ENCODE data around the gene ABHD4. TPM values are rescaled to one million over a fixed set of nuclear protein-coding genes. Genes with fewer than 3 reads are reported as not detected.

The ABHD4 gene
- total RNA-seq, 2 experiments from 2014 or later = 8.6 to 9.4 TPM

GRCh38 chr14:22600027-22600426, 1.9 kb downstream of the ABHD4 start:
- no peak overlapping the region for H3K27ac Mint-ChIP-seq
- DNase-seq = no peak

GRCh38 chr14:22601456-22601855, 3.4 kb downstream of the ABHD4 start:
- TF ChIP-seq, protein P1, sequence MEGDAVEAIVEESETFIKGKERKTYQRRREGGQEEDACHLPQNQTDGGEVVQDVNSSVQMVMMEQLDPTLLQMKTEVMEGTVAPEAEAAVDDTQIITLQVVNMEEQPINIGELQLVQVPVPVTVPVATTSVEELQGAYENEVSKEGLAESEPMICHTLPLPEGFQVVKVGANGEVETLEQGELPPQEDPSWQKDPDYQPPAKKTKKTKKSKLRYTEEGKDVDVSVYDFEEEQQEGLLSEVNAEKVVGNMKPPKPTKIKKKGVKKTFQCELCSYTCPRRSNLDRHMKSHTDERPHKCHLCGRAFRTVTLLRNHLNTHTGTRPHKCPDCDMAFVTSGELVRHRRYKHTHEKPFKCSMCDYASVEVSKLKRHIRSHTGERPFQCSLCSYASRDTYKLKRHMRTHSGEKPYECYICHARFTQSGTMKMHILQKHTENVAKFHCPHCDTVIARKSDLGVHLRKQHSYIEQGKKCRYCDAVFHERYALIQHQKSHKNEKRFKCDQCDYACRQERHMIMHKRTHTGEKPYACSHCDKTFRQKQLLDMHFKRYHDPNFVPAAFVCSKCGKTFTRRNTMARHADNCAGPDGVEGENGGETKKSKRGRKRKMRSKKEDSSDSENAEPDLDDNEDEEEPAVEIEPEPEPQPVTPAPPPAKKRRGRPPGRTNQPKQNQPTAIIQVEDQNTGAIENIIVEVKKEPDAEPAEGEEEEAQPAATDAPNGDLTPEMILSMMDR (IDR thresholded peaks at IDR 0.05) = no peak
- Mint-ChIP-seq H3K27me3 (no peaks in the 10 kb centered on the region), H3K36me3 (ENCODE audit: low read depth) (peaks cover 22% of the 10 kb centered on the region), H3K9me3 (no peaks in the 10 kb centered on the region), H3K27ac (no peak overlapping the region), H3K4me1 (ENCODE audit: low read depth) (peaks cover 26% of the 10 kb centered on the region), H3K4me3 (no peak overlapping the region)
- ATAC-seq (no peak), DNase-seq (no peak)
- POLR2A ChIA-PET = interaction anchor here (0.6 kb wide), 1 partner anchor 877 kb away, joined by 3 read pairs; no protein-coding TSS in a partner anchor
- CTCF ChIA-PET = interaction anchor here (1.3 to 4.0 kb wide), 6 partner anchors 8 to 53 kb away, joined by 3 to 19 read pairs (median 5); partner anchors contain the start of gene DAD1
- intact Hi-C loops (cut with micrococcal nuclease) = no loop called here

More at GRCh38 chr14:22600027-22600426, 1.9 kb downstream of the ABHD4 start:
- Mint-ChIP-seq H3K9me3 (no peaks in the 10 kb centered on the region), H3K27me3 (no peaks in the 10 kb centered on the region), H3K36me3 (ENCODE audit: low read depth) (peaks cover 18% of the 10 kb centered on the region), H3K4me1 (ENCODE audit: low read depth) (peaks cover 26% of the 10 kb centered on the region), H3K4me3 (no peak overlapping the region)
- POLR2A ChIA-PET = interaction anchor here (1.3 kb wide), 1 partner anchor 11 kb away, joined by 6 read pairs; the partner anchor contains the start of gene DAD1
- CTCF ChIA-PET = interaction anchor here (1.0 to 4.0 kb wide), 2 partner anchors 11 to 30 kb away, joined by 4 to 19 read pairs; partner anchors contain the start of gene DAD1
- TF ChIP-seq, protein P1 (IDR thresholded peaks at IDR 0.05) = no peak
- no peak for ATAC-seq
- intact Hi-C loops (cut with micrococcal nuclease) = no loop called here

DNA sequence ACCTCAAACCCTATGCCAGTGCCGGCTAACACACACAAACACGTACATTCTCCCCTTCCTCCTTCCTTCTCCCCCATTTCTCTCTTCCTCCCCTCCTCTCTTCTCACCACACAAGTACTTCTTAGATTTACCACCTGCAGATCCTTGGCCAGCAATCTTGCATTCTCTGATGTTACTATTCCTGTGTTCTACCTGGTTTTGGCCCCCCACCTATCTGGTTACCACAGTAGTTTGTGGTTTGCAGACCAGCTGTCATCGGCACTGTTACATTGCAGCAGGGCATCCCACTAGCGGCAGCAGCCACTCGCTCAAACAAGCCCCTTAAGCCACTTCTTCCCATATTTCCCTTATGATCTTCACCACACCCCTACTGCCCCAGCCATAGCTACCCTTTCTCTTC, 3.9 kb downstream of the ABHD4 start:
- peaks cover 24% of the 10 kb centered on the region for H3K36me3 Mint-ChIP-seq (ENCODE audit: low read depth)
- ATAC-seq (no peak), DNase-seq (no peak)
- H3K27me3 Mint-ChIP-seq = no peaks in the 10 kb centered on the region
- peaks cover 26% of the 10 kb centered on the region for H3K4me1 Mint-ChIP-seq (ENCODE audit: low read depth)
- H3K4me3 Mint-ChIP-seq = no peak overlapping the region
- ChIA-PET CTCF (interaction anchor here (1.3 to 4.0 kb wide), 6 partner anchors 9 to 52 kb away, joined by 3 to 19 read pairs (median 5); partner anchors contain the start of gene DAD1), POLR2A (interaction anchor here (0.6 to 0.7 kb wide), 2 partner anchors 21 to 878 kb away, joined by 3 read pairs; no protein-coding TSS in a partner anchor)
- H3K27ac Mint-ChIP-seq = no peak overlapping the region
- intact Hi-C loops (cut with micrococcal nuclease) = no loop called here
- TF ChIP-seq, protein P1 (IDR thresholded peaks at IDR 0.05) = no peak
- H3K9me3 Mint-ChIP-seq = no peaks in the 10 kb centered on the region

DNA sequence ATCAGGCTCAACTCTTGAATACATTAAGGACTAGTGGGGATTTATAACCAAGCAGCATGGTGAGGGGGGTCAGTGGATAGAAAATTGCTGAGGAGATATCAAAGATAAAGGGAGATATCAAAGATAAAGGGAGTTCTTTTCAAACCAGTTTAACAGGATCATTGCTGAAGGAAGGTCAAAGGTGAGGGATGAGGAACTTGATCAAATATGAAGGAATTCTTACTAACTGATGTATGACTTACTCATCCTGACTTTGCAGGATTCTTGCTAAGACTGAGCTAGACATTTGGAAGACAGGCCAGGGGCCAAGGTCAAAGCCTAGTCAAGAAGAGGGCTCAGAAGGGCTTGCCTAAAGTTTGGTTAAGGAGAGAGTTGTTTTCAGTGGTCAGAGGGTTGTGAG, 4.8 kb downstream of the ABHD4 start:
- ATAC-seq (no peak), DNase-seq (no peak)
- Mint-ChIP-seq H3K36me3 (ENCODE audit: low read depth) (peaks cover 27% of the 10 kb centered on the region), H3K27me3 (no peaks in the 10 kb centered on the region), H3K4me3 (no peak overlapping the region), H3K27ac (no peak overlapping the region), H3K4me1 (ENCODE audit: low read depth) (peaks cover 22% of the 10 kb centered on the region), H3K9me3 (no peaks in the 10 kb centered on the region)
- intact Hi-C loops (cut with micrococcal nuclease) = no loop called here
- CTCF ChIA-PET = interaction anchor here (1.0 to 4.0 kb wide), 5 partner anchors 10 to 71 kb away, joined by 3 to 19 read pairs (median 3); partner anchors contain the start of gene DAD1
- POLR2A ChIA-PET = no interaction called here
- TF ChIP-seq, protein P1 (IDR thresholded peaks at IDR 0.05) = no peak

DNA sequence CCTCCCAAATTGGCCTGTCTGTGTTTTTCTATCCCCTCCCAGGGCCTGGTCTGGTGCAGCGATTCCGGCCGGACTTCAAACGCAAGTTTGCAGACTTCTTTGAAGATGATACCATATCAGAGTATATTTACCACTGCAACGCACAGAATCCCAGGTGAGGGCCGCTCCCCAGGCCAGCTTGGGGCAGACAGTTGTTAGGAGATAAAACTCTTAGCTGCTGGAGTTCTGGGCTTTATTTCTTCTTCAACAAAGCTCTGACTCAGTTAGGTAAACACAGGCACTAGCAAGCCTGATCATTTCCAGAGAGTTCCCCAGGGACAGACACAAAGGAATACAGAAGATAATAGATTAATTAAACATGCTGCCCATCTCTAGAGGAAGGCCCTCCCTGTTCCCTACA, 8.3 kb downstream of the ABHD4 start:
- H3K27me3 Mint-ChIP-seq = no peaks in the 10 kb centered on the region
- H3K4me1 Mint-ChIP-seq (ENCODE audit: low read depth) = no peaks in the 10 kb centered on the region
- ChIA-PET POLR2A (no interaction called here), CTCF (interaction anchor here (1.0 kb wide), 1 partner anchor 246 kb away, joined by 3 read pairs; no protein-coding TSS in a partner anchor)
- no peaks in the 10 kb centered on the region for H3K9me3 Mint-ChIP-seq
- DNase-seq (no peak), ATAC-seq (no peak)
- intact Hi-C loops (cut with micrococcal nuclease) = no loop called here
- peaks cover 36% of the 10 kb centered on the region for H3K36me3 Mint-ChIP-seq (ENCODE audit: low read depth)
- no peak overlapping the region for H3K27ac Mint-ChIP-seq
- TF ChIP-seq, protein P1 (IDR thresholded peaks at IDR 0.05) = no peak
- H3K4me3 Mint-ChIP-seq = no peak overlapping the region

Measured in activated CD8-positive, alpha-beta T cell treated with anti-CD3 and anti-CD28 coated beads for 36 hours (primary cell).